OCI-LY3 (cell line): Measurements from ENCODE around the gene ZGLP1.

Experiments
- H2AFZ ChIP-seq: fragments of 200-600, 300-600 bp; shearing (Covaris generic); 2 replicates; pipeline ENCODE4 v1.6.0; 2014; ENCODE audit warnings: antibody characterized with exemption, low read depth, low read length
- H3K27ac ChIP-seq: fragments of 200-600, 300-600 bp; sonication (generic); 2 replicates; pipeline ENCODE4 v1.5.1; 2014; ENCODE audit warnings: mild to moderate bottlenecking, low read length, moderate library complexity, mixed read lengths
- H3K27me3 ChIP-seq: fragments of 200-600, 300-600 bp; sonication (generic); 2 replicates; pipeline ENCODE4 v1.6.1; 2014; ENCODE audit warnings: low read depth, low read length, mixed read lengths
- H3K36me3 ChIP-seq: fragments of 200-600, 300-600 bp; sonication (generic); replicated peaks from 2 replicates; pipeline ENCODE3; 2014; ENCODE audit warnings: low read depth, low read length, mixed read lengths
- H3K4me1 ChIP-seq: fragments of 300-600, 200-600 bp; sonication (generic); 2 replicates; pipeline ENCODE4 v1.6.1; 2014; ENCODE audit warnings: low read length, mixed read lengths
- H3K4me2 ChIP-seq: fragments of 200-600, 300-600 bp; sonication (generic); 2 replicates; pipeline ENCODE4 v1.6.1; 2014; ENCODE audit warnings: low read length, mixed read lengths
- H3K4me3 ChIP-seq: fragments of 300-600, 200-600 bp; sonication (generic); 2 replicates; pipeline ENCODE4 v1.5.1; 2014; ENCODE audit warnings: antibody characterized with exemption, mild to moderate bottlenecking, low read length, moderate library complexity
- H3K79me2 ChIP-seq: fragments of 300-600, 200-600 bp; shearing (Covaris generic); 2 replicates; pipeline ENCODE4 v1.6.1; 2014; ENCODE audit warnings: mild to moderate bottlenecking, low read length, mixed read lengths
- H3K9ac ChIP-seq: fragments of 300-600, 200-600 bp; shearing (Covaris generic); 2 replicates; pipeline ENCODE4 v1.6.0; 2014; ENCODE audit warnings: mild to moderate bottlenecking, low read length, moderate library complexity
- H3K9me3 ChIP-seq: fragments of 200-600, 300-600 bp; shearing (Covaris generic); 2 replicates; pipeline ENCODE4 v1.6.1; 2014; ENCODE audit warnings: low read length, mixed read lengths; ENCODE audit not compliant: insufficient read depth
- H4K20me1 ChIP-seq: fragments of 200-600, 300-600 bp; sonication (generic); 2 replicates; pipeline ENCODE4 v1.6.1; 2016; ENCODE audit warnings: low read length, mixed read lengths; ENCODE audit not compliant: insufficient read depth
- EZH2phosphoT487 ChIP-seq: fragments of 200-600 bp; shearing (Covaris generic); IDR thresholded peaks from 2 replicates; pipeline ENCODE4 v1.6.1; 2018; ENCODE audit warnings: antibody characterized with exemption, mixed run types, low read depth
- TF ChIP-seq, protein P1 (sequence below): fragments of 200-600, 300-600 bp; sonication (generic); IDR thresholded peaks from 2 replicates; pipeline ENCODE4 v1.5.1; 2014; ENCODE audit warnings: antibody characterized with exemption, low read length, low read depth

ZGLP1 gene

DNA sequence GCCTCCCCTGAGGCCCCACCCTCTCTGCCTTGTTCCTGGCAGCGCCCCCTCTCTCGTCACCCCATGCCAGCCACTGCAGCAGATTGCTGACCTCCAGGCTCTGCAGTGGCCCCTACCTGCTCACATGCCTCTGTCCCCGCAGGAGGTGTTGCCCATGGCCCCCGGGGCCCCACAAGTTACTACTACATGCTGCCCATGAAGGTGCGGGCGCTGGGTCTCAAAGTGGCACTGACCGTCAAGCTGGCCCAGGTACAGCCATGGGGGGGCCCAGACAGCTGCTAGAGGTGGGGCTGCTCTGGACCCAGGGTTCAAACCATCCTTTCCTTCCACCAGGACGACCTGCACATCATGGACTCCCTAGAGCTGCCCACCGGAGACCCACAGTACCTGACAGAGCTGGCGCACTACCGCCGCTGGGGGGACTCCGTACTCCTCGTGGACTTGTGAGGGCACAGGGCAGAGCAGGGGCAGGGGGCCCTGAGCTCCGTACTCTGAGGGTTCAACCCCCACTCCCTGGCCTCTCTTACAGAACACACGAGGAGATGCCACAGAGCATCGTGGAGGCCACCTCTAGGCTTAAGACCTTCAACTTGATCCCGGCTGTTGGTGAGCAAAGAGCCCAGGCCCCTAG is 51.4 kb downstream of the ZGLP1 start:
- H3K9me3 ChIP-seq = no peaks in the 10 kb centered on the region
- H3K36me3 ChIP-seq = peaks cover 53% of the 10 kb centered on the region
- TF ChIP-seq, protein P1, sequence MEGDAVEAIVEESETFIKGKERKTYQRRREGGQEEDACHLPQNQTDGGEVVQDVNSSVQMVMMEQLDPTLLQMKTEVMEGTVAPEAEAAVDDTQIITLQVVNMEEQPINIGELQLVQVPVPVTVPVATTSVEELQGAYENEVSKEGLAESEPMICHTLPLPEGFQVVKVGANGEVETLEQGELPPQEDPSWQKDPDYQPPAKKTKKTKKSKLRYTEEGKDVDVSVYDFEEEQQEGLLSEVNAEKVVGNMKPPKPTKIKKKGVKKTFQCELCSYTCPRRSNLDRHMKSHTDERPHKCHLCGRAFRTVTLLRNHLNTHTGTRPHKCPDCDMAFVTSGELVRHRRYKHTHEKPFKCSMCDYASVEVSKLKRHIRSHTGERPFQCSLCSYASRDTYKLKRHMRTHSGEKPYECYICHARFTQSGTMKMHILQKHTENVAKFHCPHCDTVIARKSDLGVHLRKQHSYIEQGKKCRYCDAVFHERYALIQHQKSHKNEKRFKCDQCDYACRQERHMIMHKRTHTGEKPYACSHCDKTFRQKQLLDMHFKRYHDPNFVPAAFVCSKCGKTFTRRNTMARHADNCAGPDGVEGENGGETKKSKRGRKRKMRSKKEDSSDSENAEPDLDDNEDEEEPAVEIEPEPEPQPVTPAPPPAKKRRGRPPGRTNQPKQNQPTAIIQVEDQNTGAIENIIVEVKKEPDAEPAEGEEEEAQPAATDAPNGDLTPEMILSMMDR = no peak
- TF ChIP-seq EZH2phosphoT487 = no peak
- H3K79me2 ChIP-seq = peaks cover 16% of the 10 kb centered on the region
- H3K4me1 ChIP-seq = peaks cover 3% of the 10 kb centered on the region; the same call in 1 of the 2 replicates
- H3K27ac ChIP-seq = no peak overlapping the region
- no peak overlapping the region for H3K4me3 ChIP-seq
- no peak overlapping the region for H3K9ac ChIP-seq
- H4K20me1 ChIP-seq = no peaks in the 10 kb centered on the region
- no peak overlapping the region for H2AFZ ChIP-seq
- H3K4me2 ChIP-seq = no peak overlapping the region
- H3K27me3 ChIP-seq = no peaks in the 10 kb centered on the region

DNA sequence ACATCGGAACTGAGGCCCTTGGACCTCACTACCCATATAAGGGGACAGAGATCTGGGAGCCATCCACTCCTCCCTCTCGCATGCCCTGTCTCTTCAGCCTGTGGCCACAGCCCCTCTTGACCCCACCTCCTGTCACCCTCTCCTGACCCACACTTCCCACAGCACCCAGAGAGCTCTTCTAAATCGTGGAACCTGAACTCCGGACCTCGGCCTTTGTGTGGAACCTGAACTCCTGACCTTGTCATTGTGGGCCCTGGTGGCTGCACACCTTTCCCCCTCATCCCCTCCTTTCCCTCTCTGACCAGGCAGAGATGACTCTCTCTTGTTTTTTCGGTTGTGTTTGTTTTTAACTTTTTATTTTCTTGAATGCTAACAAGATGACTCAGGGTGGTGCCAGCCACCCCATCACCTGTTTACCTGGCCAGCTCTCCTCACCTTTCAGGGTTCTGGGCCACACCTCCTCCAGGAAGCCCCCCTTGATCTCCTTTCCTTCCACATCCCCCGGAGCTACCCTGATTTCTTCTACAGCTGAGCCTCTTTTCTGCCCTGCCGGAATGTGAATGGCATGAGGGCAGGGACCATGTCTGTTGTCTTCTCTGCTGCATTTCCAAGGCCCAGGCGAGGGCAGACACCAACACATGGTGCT is 52.5 kb downstream of the ZGLP1 start:
- Histone ChIP-seq H3K4me3 (no peak overlapping the region), H3K27ac (no peak overlapping the region), H3K9ac (no peak overlapping the region), H3K9me3 (no peaks in the 10 kb centered on the region), H2AFZ (no peak overlapping the region), H3K27me3 (no peaks in the 10 kb centered on the region), H3K79me2 (peaks cover 26% of the 10 kb centered on the region), H3K36me3 (peaks cover 53% of the 10 kb centered on the region), H3K4me2 (no peak overlapping the region), H4K20me1 (no peaks in the 10 kb centered on the region), H3K4me1 (peaks cover 7% of the 10 kb centered on the region)
- no peak for TF ChIP-seq EZH2phosphoT487
- TF ChIP-seq, protein P1 = no peak

DNA sequence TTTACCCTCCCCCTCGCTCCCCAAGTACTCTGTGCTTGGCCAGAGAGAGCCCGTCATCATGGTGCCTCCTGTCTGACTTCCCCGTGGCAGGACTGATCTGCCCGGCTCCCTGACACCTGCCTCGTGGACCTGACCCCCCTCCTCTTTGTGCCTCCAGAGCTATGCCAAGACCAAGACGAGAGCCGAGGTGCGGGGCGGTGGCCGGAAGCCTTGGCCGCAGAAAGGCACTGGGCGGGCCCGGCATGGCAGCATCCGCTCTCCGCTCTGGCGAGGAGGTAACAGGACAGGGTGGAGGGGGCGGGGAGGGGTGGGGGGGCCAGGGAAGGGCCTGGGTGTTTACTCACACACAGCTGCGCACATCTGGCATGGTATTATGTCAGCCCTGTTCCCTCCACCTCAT is 53.1 kb downstream of the ZGLP1 start:
- Histone ChIP-seq H3K36me3 (peaks cover 53% of the 10 kb centered on the region), H3K27me3 (no peaks in the 10 kb centered on the region), H3K27ac (no peak overlapping the region), H3K4me1 (peaks cover 7% of the 10 kb centered on the region), H3K4me2 (no peak overlapping the region), H4K20me1 (no peaks in the 10 kb centered on the region), H3K9me3 (no peaks in the 10 kb centered on the region), H3K9ac (no peak overlapping the region), H3K4me3 (no peak overlapping the region), H2AFZ (no peak overlapping the region), H3K79me2 (peaks cover 27% of the 10 kb centered on the region)
- TF ChIP-seq EZH2phosphoT487 = no peak
- TF ChIP-seq, protein P1 = no peak

DNA sequence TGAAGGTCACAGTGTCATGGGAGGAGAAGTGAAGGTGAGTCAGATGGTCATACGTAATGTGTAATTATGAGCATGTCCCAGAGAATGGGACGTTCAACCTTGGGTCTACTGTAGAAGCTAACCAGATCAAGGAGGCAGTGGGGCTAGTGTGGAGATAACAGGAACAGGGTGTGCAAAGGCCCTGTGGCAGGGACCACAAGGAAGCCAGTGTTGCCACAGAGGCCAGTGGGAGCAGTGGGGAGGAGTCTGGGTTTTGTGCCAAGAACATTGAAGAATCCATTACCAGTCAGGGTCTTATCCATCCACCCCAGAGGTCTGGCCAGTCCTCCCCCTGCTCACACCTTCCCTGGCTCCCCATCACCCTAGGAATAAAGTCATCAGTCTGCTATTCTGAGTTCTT is 54.3 kb downstream of the ZGLP1 start:
- peaks cover 11% of the 10 kb centered on the region for H3K4me1 ChIP-seq
- no peak overlapping the region for H3K9ac ChIP-seq
- H3K27ac ChIP-seq = no peak overlapping the region
- no peaks in the 10 kb centered on the region for H3K27me3 ChIP-seq
- H3K4me2 ChIP-seq = no peak overlapping the region
- no peak for TF ChIP-seq EZH2phosphoT487
- TF ChIP-seq, protein P1 = no peak
- H3K4me3 ChIP-seq = no peak overlapping the region
- H2AFZ ChIP-seq = no peak overlapping the region
- H3K79me2 ChIP-seq = peaks cover 27% of the 10 kb centered on the region
- no peaks in the 10 kb centered on the region for H3K9me3 ChIP-seq
- no peaks in the 10 kb centered on the region for H4K20me1 ChIP-seq
- H3K36me3 ChIP-seq = peaks cover 52% of the 10 kb centered on the region
